A549 (cell line): ENCODE measurements around the gene SORCS2.

ENCODE experiments used
- CBX8 ChIP-seq: fragments of 200-600 bp; sonication (generic); IDR thresholded peaks from 2 replicates; pipeline ENCODE4 v1.6.1; 2016
- EHMT2 ChIP-seq: fragments of 200-600 bp; sonication (generic); IDR thresholded peaks from 2 replicates; pipeline ENCODE4 v1.6.1; 2016; ENCODE audit warnings: antibody characterized with exemption, low read depth, mild to moderate bottlenecking, moderate library complexity
- FOSL2 ChIP-seq, 2 experiments: fragments of 450-650 bp in 1 of 2; fragments of >200 bp in 1 of 2; sonication (Bioruptor Twin) in 1 of 2; formaldehyde crosslinking; IDR thresholded peaks; 2 replicates each; pipeline versions ENCODE4 v1.5.0 to v1.6.1; 2016 to 2020; ENCODE audit warnings: mild to moderate bottlenecking in 1 of 2, moderate library complexity in 1 of 2
- JUNB ChIP-seq: fragments of >200 bp; sonication (Bioruptor Twin); formaldehyde crosslinking; IDR thresholded peaks from 2 replicates; pipeline ENCODE4 v1.6.1; 2016
- MYC ChIP-seq: IDR thresholded peaks from 2 replicates; pipeline ENCODE4 v1.6.1; 2012; ENCODE audit warnings: mild to moderate bottlenecking, inconsistent platforms, low read length, improper control_type of control experiment, borderline replicate concordance
- PHF8 ChIP-seq: fragments of 200-600 bp; sonication (generic); IDR thresholded peaks from 2 replicates; pipeline ENCODE4 v1.6.1; 2016; ENCODE audit warnings: low read depth, mild to moderate bottlenecking, antibody characterized with exemption, moderate library complexity, borderline replicate concordance
- POLR2A ChIP-seq: IDR thresholded peaks from 2 replicates; pipeline ENCODE4 v1.6.1; 2012; ENCODE audit warnings: mild to moderate bottlenecking, low read length
- RAD21 ChIP-seq, 2 experiments: fragments of >200 bp in 1 of 2; sonication (Bioruptor Twin) in 1 of 2; formaldehyde crosslinking in 1 of 2; IDR thresholded peaks in 1 of 2; conservative IDR thresholded peaks in 1 of 2; 2 replicates in 1 of 2; 3 replicates in 1 of 2; pipeline ENCODE4 v1.6.1; 2012 to 2018; ENCODE audit warnings: inconsistent platforms in 1 of 2
- RFX5 ChIP-seq: fragments of 450-650 bp; IDR thresholded peaks from 2 replicates; pipeline ENCODE4 v1.7.1; 2014; ENCODE audit warnings: antibody characterized with exemption, mild to moderate bottlenecking, moderate library complexity
- RNF2 ChIP-seq: fragments of 200-600 bp; sonication (generic); IDR thresholded peaks from 2 replicates; pipeline ENCODE4 v1.6.1; 2016; ENCODE audit warnings: low read depth, mild to moderate bottlenecking, antibody characterized with exemption, moderate library complexity, borderline replicate concordance
- TF ChIP-seq, protein P1 (sequence below): fragments of >200 bp; sonication (Bioruptor Twin); formaldehyde crosslinking; IDR thresholded peaks from 3 replicates; pipeline ENCODE4 v1.5.1; 2016
- TF ChIP-seq, protein P2 (sequence below): fragments of 200-600 bp; sonication (generic); IDR thresholded peaks from 2 replicates; pipeline ENCODE4 v1.6.1; 2016; ENCODE audit warnings: antibody characterized with exemption, mild to moderate bottlenecking, moderate library complexity

DNA sequence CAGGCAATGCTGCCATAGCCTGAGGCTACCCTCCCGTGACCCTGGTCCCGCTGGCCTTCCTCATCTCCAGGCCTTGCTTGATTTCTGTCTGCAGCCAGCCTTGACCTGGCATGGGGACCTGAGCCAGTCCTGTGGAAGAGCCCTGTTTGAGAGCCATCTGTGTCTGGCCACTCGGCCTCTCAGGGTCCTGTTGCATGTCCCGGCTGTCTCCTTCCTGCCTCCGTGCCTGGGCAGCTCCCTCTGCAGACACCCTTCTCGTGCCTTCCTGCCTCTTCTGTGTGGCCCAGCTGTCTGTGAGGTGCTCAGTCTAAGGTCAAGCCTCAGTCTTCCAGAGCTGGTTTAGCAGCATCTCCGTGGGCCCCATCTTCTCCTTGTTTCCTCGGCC is 108.4 kb downstream of the SORCS2 start:
- TF ChIP-seq, protein P1, sequence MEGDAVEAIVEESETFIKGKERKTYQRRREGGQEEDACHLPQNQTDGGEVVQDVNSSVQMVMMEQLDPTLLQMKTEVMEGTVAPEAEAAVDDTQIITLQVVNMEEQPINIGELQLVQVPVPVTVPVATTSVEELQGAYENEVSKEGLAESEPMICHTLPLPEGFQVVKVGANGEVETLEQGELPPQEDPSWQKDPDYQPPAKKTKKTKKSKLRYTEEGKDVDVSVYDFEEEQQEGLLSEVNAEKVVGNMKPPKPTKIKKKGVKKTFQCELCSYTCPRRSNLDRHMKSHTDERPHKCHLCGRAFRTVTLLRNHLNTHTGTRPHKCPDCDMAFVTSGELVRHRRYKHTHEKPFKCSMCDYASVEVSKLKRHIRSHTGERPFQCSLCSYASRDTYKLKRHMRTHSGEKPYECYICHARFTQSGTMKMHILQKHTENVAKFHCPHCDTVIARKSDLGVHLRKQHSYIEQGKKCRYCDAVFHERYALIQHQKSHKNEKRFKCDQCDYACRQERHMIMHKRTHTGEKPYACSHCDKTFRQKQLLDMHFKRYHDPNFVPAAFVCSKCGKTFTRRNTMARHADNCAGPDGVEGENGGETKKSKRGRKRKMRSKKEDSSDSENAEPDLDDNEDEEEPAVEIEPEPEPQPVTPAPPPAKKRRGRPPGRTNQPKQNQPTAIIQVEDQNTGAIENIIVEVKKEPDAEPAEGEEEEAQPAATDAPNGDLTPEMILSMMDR = no peak
- TF ChIP-seq PHF8 (no peak), FOSL2 (IDR thresholded peaks at IDR 0.05) (no peak), FOSL2 (CRISPR knock-in tag; IDR thresholded peaks at IDR 0.05) (no peak), EHMT2 (no peak), MYC (no peak), CBX8 (no peak), RAD21 (conservative IDR thresholded peaks at IDR 0.05 in 1 of 2, IDR thresholded peaks at IDR 0.05 in 1 of 2) (no peak), POLR2A (no peak), RFX5 (no peak), JUNB (no peak), RNF2 (no peak)
- TF ChIP-seq, protein P2, sequence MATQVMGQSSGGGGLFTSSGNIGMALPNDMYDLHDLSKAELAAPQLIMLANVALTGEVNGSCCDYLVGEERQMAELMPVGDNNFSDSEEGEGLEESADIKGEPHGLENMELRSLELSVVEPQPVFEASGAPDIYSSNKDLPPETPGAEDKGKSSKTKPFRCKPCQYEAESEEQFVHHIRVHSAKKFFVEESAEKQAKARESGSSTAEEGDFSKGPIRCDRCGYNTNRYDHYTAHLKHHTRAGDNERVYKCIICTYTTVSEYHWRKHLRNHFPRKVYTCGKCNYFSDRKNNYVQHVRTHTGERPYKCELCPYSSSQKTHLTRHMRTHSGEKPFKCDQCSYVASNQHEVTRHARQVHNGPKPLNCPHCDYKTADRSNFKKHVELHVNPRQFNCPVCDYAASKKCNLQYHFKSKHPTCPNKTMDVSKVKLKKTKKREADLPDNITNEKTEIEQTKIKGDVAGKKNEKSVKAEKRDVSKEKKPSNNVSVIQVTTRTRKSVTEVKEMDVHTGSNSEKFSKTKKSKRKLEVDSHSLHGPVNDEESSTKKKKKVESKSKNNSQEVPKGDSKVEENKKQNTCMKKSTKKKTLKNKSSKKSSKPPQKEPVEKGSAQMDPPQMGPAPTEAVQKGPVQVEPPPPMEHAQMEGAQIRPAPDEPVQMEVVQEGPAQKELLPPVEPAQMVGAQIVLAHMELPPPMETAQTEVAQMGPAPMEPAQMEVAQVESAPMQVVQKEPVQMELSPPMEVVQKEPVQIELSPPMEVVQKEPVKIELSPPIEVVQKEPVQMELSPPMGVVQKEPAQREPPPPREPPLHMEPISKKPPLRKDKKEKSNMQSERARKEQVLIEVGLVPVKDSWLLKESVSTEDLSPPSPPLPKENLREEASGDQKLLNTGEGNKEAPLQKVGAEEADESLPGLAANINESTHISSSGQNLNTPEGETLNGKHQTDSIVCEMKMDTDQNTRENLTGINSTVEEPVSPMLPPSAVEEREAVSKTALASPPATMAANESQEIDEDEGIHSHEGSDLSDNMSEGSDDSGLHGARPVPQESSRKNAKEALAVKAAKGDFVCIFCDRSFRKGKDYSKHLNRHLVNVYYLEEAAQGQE = no peak
